WTC11 (cell line): Measurements from ENCODE around the gene ST3GAL6. TPM values are rescaled to one million over a fixed set of nuclear protein-coding genes. Genes with fewer than 3 reads are reported as not detected.

Experiments used
- ATAC-seq: fragments of 200-7000 bp; cut with Tn5 transposase; 2 replicates; pipeline ENCODE4 v1.10.0; 2021; ENCODE audit warnings: mild to moderate bottlenecking, moderate library complexity
- CTCF ChIA-PET: fragments of 300-600 bp; sonication (Branson Sonifier 250); formaldehyde crosslinking; loops from one replicate; lab custom pipeline; 2021; ENCODE audit warnings: antibody characterized with exemption; lab: Charles Lee
- POLR2A ChIA-PET: fragments of 350-600 bp; sonication (Branson Sonifier 250); formaldehyde crosslinking; loops from one replicate; lab custom pipeline; 2021; ENCODE audit warnings: antibody characterized with exemption; lab: Charles Lee
- DNase-seq: peaks from one replicate; pipeline ENCODE4 v3.0.0; 2021; ENCODE audit warnings: low spot score
- H3K27ac Mint-ChIP-seq: 2 replicates; pipeline ENCODE4 v1.8.0; 2021; ENCODE audit warnings: mixed read lengths
- H3K27me3 Mint-ChIP-seq: 2 replicates; pipeline ENCODE4 v1.8.0; 2021; ENCODE audit warnings: low read depth, mild to moderate bottlenecking, moderate library complexity, mixed read lengths
- H3K36me3 Mint-ChIP-seq: 2 replicates; pipeline ENCODE4 v1.8.0; 2021; ENCODE audit warnings: mixed read lengths
- H3K4me1 Mint-ChIP-seq: 2 replicates; pipeline ENCODE4 v1.8.0; 2022; ENCODE audit warnings: mixed read lengths
- H3K4me3 Mint-ChIP-seq: 2 replicates; pipeline ENCODE4 v1.8.0; 2021; ENCODE audit warnings: mild to moderate bottlenecking, moderate library complexity, mixed read lengths
- H3K9me3 Mint-ChIP-seq: 2 replicates; pipeline ENCODE4 v1.8.0; 2021; ENCODE audit warnings: mixed read lengths
- ARID4B ChIP-seq: sonication (generic); formaldehyde crosslinking; IDR thresholded peaks from 2 replicates; pipeline ENCODE4 v1.8.0; 2023; ENCODE audit warnings: missing genetic modification reagents, mild to moderate bottlenecking, borderline replicate concordance
- CBFB ChIP-seq: sonication (generic); formaldehyde crosslinking; IDR thresholded peaks from 2 replicates; pipeline ENCODE4 v1.8.1; 2022; ENCODE audit warnings: mild to moderate bottlenecking, low read depth, missing genetic modification reagents
- E2F4 ChIP-seq: sonication (generic); formaldehyde crosslinking; IDR thresholded peaks from 2 replicates; pipeline ENCODE4 v1.8.1; 2022; ENCODE audit warnings: low read depth, mild to moderate bottlenecking, moderate library complexity, missing genetic modification reagents, borderline replicate concordance
- ELF4 ChIP-seq: sonication (generic); formaldehyde crosslinking; IDR thresholded peaks from 2 replicates; pipeline ENCODE4 v1.8.1; 2022; ENCODE audit warnings: low read depth, mild to moderate bottlenecking, moderate library complexity, missing genetic modification reagents
- EMX1 ChIP-seq: fragments of 250-450 bp; sonication (Bioruptor Pico); IDR thresholded peaks from 2 replicates; pipeline ENCODE4 v1.8.0; 2021; ENCODE audit warnings: mild to moderate bottlenecking
- FOXP1 ChIP-seq: sonication (generic); formaldehyde crosslinking; IDR thresholded peaks from 2 replicates; pipeline ENCODE4 v1.8.0; 2022; ENCODE audit warnings: missing genetic modification reagents, mild to moderate bottlenecking, moderate library complexity, borderline replicate concordance
- GTF2I ChIP-seq: fragments of 250-450 bp; sonication (Bioruptor Pico); conservative IDR thresholded peaks from 2 replicates; pipeline ENCODE4 v1.4.0; 2021; ENCODE audit warnings: mild to moderate bottlenecking
- IRF1 ChIP-seq: sonication (generic); formaldehyde crosslinking; IDR thresholded peaks from 2 replicates; pipeline ENCODE4 v1.8.0; 2023; ENCODE audit warnings: missing genetic modification reagents
- MLX ChIP-seq: sonication (generic); formaldehyde crosslinking; IDR thresholded peaks from 2 replicates; pipeline ENCODE4 v1.8.1; 2023; ENCODE audit warnings: mild to moderate bottlenecking, missing genetic modification reagents, moderate library complexity
- PRDM15 ChIP-seq: sonication (generic); formaldehyde crosslinking; IDR thresholded peaks from 2 replicates; pipeline ENCODE4 v1.8.0; 2022; ENCODE audit warnings: missing genetic modification reagents
- RELA ChIP-seq: sonication (generic); formaldehyde crosslinking; IDR thresholded peaks from 2 replicates; pipeline ENCODE4 v1.8.1; 2022; ENCODE audit warnings: missing genetic modification reagents, mild to moderate bottlenecking, borderline replicate concordance
- SMAD3 ChIP-seq: sonication (generic); formaldehyde crosslinking; IDR thresholded peaks from 2 replicates; pipeline ENCODE4 v1.8.0; 2022; ENCODE audit warnings: missing genetic modification reagents, mild to moderate bottlenecking, borderline replicate concordance
- STAT6 ChIP-seq: sonication (generic); formaldehyde crosslinking; conservative IDR thresholded peaks from 2 replicates; pipeline ENCODE4 v1.8.1; 2023; ENCODE audit warnings: mild to moderate bottlenecking, low read depth, missing genetic modification reagents, moderate library complexity
- TEAD4 ChIP-seq: sonication (generic); formaldehyde crosslinking; IDR thresholded peaks from 2 replicates; pipeline ENCODE4 v1.8.0; 2022; ENCODE audit warnings: mild to moderate bottlenecking, missing genetic modification reagents
- ZNF232 ChIP-seq: sonication (generic); formaldehyde crosslinking; IDR thresholded peaks from 2 replicates; pipeline ENCODE4 v1.8.0; 2022; ENCODE audit warnings: mild to moderate bottlenecking, missing genetic modification reagents
- ZSCAN18 ChIP-seq: fragments of 250-450 bp; sonication (Bioruptor Pico); IDR thresholded peaks from 2 replicates; pipeline ENCODE4 v2.1.2; 2022; ENCODE audit warnings: mild to moderate bottlenecking, moderate library complexity
- total RNA-seq: library from RNA; stranded (reverse); gene quantifications from 3 replicates; pipeline ENCODE4 v1.2.3, GENCODE V29; 2021

The ST3GAL6 gene
- total RNA-seq, 1 experiment from 2014 or later = 8.1 TPM

GRCh38 chr3:98725352-98725751, 37.8 kb upstream of the ST3GAL6 start (continued):
- no peak for TF ChIP-seq STAT6 (CRISPR knock-in tag)
- TF ChIP-seq ZSCAN18 (CRISPR knock-in tag) = no peak
- TF ChIP-seq CBFB (CRISPR knock-in tag) = no peak
- TF ChIP-seq ELF4 (CRISPR knock-in tag) = no peak
- no peak for TF ChIP-seq FOXP1 (CRISPR knock-in tag)

- DNase-seq (no peak), ATAC-seq (no peak)
- Mint-ChIP-seq H3K36me3 (no peaks in the 10 kb centered on the region), H3K4me3 (no peak overlapping the region), H3K27ac (no peak overlapping the region), H3K4me1 (peaks cover 57% of the 10 kb centered on the region), H3K27me3 (peaks cover 30% of the 10 kb centered on the region), H3K9me3 (peaks cover 6% of the 10 kb centered on the region)
- ChIA-PET POLR2A (no interaction called here), CTCF (interaction anchor here (0.7 kb wide), 1 partner anchor 448 kb away, joined by 3 read pairs; no protein-coding TSS in a partner anchor)
- TF ChIP-seq PRDM15 (no peak), ZNF232 (CRISPR knock-in tag) (no peak), E2F4 (CRISPR knock-in tag) (no peak), ZSCAN18 (CRISPR knock-in tag) (no peak), GTF2I (CRISPR knock-in tag) (no peak), IRF1 (CRISPR knock-in tag) (no peak), EMX1 (CRISPR knock-in tag) (no peak), SMAD3 (CRISPR knock-in tag) (no peak), MLX (CRISPR knock-in tag) (no peak), RELA (CRISPR knock-in tag) (no peak), ELF4 (CRISPR knock-in tag) (no peak), TEAD4 (CRISPR knock-in tag) (no peak), ARID4B (CRISPR knock-in tag) (no peak)
These were observed 37.1 kb upstream of the ST3GAL6 start for GRCh38 chr3:98726084-98726483.
